Keratinocyte (primary cell): Measurements from ENCODE around the gene EML2. TPM values are rescaled to one million over a fixed set of nuclear protein-coding genes. Genes with fewer than 3 reads are reported as not detected.

Source experiments
- DNase-seq: peaks from one replicate; pipeline ENCODE4 v3.0.0-alpha.2; 2011; ENCODE audit warnings: low read depth, missing footprints, low spot score
- FAIRE-seq: peaks from 2 replicates; lab custom pipeline; 2011; peaks lifted over from hg19 to GRCh38; lab: Jason Lieb, UNC
- H2AFZ ChIP-seq: 2 replicates; pipeline ENCODE4 v1.6.0; 2012; ENCODE audit warnings: low read length, control low read depth, inconsistent platforms; ENCODE audit not compliant: control insufficient read depth
- H3K27ac ChIP-seq: 2 replicates; pipeline ENCODE4 v1.5.1; 2011; ENCODE audit warnings: low read length; ENCODE audit not compliant: control insufficient read depth, insufficient read depth
- H3K27me3 ChIP-seq: 3 replicates; pipeline ENCODE4 v1.6.0; 2011; ENCODE audit warnings: low read length; ENCODE audit not compliant: control insufficient read depth, insufficient read depth; ENCODE audit errors: extremely low read depth
- H3K36me3 ChIP-seq, 2 experiments: 2 replicates in 1 of 2; 3 replicates in 1 of 2; pipeline ENCODE4 v1.5.1; 2011; ENCODE audit warnings: low read length in 2 of 2, mild to moderate bottlenecking in 1 of 2; ENCODE audit not compliant: control insufficient read depth in 2 of 2, insufficient read depth in 2 of 2; ENCODE audit errors: extremely low read depth in 1 of 2
- H3K4me1 ChIP-seq: 3 replicates; pipeline ENCODE4 v1.5.1; 2011; ENCODE audit warnings: low read length; ENCODE audit not compliant: control insufficient read depth, insufficient read depth; ENCODE audit errors: extremely low read depth
- H3K4me2 ChIP-seq: 3 replicates; pipeline ENCODE4 v1.6.0; 2011; ENCODE audit warnings: low read depth, low read length; ENCODE audit not compliant: control insufficient read depth, insufficient read depth; ENCODE audit errors: extremely low read depth
- H3K4me3 ChIP-seq, 3 experiments: fragments of 200-600 bp in 1 of 3; sonication (generic) in 1 of 3; 2 replicates in 2 of 3; 3 replicates in 1 of 3; pipeline ENCODE4 v1.5.1; 2011 to 2016; ENCODE audit warnings: low read length in 3 of 3, mild to moderate bottlenecking in 3 of 3, control low read depth in 2 of 3, inconsistent platforms in 1 of 3, low read depth in 1 of 3, mixed read lengths in 1 of 3, mixed run types in 1 of 3, moderate library complexity in 1 of 3; ENCODE audit not compliant: control insufficient read depth in 2 of 3, insufficient read depth in 2 of 3; ENCODE audit errors: extremely low read depth in 1 of 3
- H3K79me2 ChIP-seq: 2 replicates; pipeline ENCODE4 v1.6.0; 2012; ENCODE audit warnings: low read length; ENCODE audit not compliant: control insufficient read depth, insufficient read depth
- H3K9ac ChIP-seq: 3 replicates; pipeline ENCODE4 v1.6.0; 2011; ENCODE audit warnings: low read length; ENCODE audit not compliant: control insufficient read depth, insufficient read depth; ENCODE audit errors: extremely low read depth
- H3K9me1 ChIP-seq: 3 replicates; pipeline ENCODE4 v1.6.0; 2011; ENCODE audit warnings: low read length; ENCODE audit not compliant: control insufficient read depth, insufficient read depth; ENCODE audit errors: extremely low read depth
- H3K9me3 ChIP-seq: 2 replicates; pipeline ENCODE4 v1.5.1; 2012; ENCODE audit warnings: low read depth, low read length; ENCODE audit not compliant: control insufficient read depth
- H4K20me1 ChIP-seq: 3 replicates; pipeline ENCODE4 v1.6.0; 2011; ENCODE audit warnings: low read length; ENCODE audit not compliant: control insufficient read depth, insufficient read depth; ENCODE audit errors: extremely low read depth
- CTCF ChIP-seq, 3 experiments: IDR thresholded peaks in 1 of 3; conservative IDR thresholded peaks in 1 of 3; optimal IDR thresholded peaks in 1 of 3; 2 replicates in 2 of 3; 3 replicates in 1 of 3; pipeline versions ENCODE3 to v1.5.1; 2011; ENCODE audit warnings: low read length in 3 of 3, mild to moderate bottlenecking in 3 of 3, moderate library complexity in 2 of 3, control low read depth in 1 of 3, inconsistent platforms in 1 of 3; ENCODE audit not compliant: insufficient read depth in 2 of 3; ENCODE audit errors: extremely low read depth in 1 of 3
- EZH2 ChIP-seq: IDR thresholded peaks from one replicate; pipeline ENCODE4 v1.6.1; 2012; ENCODE audit warnings: inconsistent platforms, mild to moderate bottlenecking, low read length, moderate library complexity
- dilution Hi-C: fragments of 300-500 bp; cut with MboI; formaldehyde crosslinking; loops from one replicate; pipeline ENCODE4 v1.7.0; 2020; ENCODE audit warnings: low sequenced_read_pairs; ENCODE audit not compliant: extremely low pct_ligation_motif_present
- polyA plus RNA-seq, 5 experiments: library from polyadenylated mRNA; depleted of rRNA in 3 of 5; stranded (reverse) in 3 of 5; stranded (forward) in 1 of 5; unstranded in 1 of 5; fragments of >200 nt; gene quantifications; 1 replicate in 1 of 5; 2 replicates in 3 of 5; 3 replicates in 1 of 5; pipeline versions ENCODE4 v1.2.1 to v1.2.3, GENCODE V29; 2011 to 2012; ENCODE audit warnings: missing spikeins in 2 of 5, low read depth in 1 of 5, low replicate concordance in 1 of 5

EML2 gene
- polyA plus RNA-seq, 1 donor (not counting 4 experiments of a cell fraction or from before 2014, with no cell fraction given), result 43.4 TPM

GRCh38 chr19:45667620-45668341 lies 28.6 kb upstream of the EML2 start, which contains the start of gene GIPR:
Gene GIPR, plus strand, starts transcription at chr19:45668221. Its CDS starts 1,300 bp downstream, at chr19:45669521.
- no peaks in the 10 kb centered on the region for H3K79me2 ChIP-seq
- TF ChIP-seq CTCF (optimal IDR thresholded peaks at IDR 0.05 in 1 of 3, IDR thresholded peaks at IDR 0.05 in 1 of 3, conservative IDR thresholded peaks at IDR 0.05 in 1 of 3; ENCODE audit: extremely low read depth in 1 of 3, insufficient read depth in 2 of 3, low read length in 3 of 3) (no peak), EZH2 (no peak)
- DNase-seq, result peak; percentile 80
- dilution Hi-C loops, result no loop called here
- H3K9me3 ChIP-seq, result no peaks in the 10 kb centered on the region
- peak within 1 kb of the TSS; percentile 73 for H2AFZ ChIP-seq
- H3K9me1 ChIP-seq, result no peaks in the 10 kb centered on the region
- H4K20me1 ChIP-seq, result no peaks in the 10 kb centered on the region
- H3K27ac ChIP-seq, result no peak within 1 kb of the TSS
- peaks cover 7% of the 10 kb centered on the region for H3K27me3 ChIP-seq
- peak; percentile 74 for FAIRE-seq
- peak within 1 kb of the TSS; percentile 34 to 69 (median 56) for H3K4me3 ChIP-seq
- peaks cover 17% of the 10 kb centered on the region for H3K4me1 ChIP-seq
- peak within 1 kb of the TSS; percentile 92 for H3K4me2 ChIP-seq
- peak within 1 kb of the TSS; percentile 60 for H3K9ac ChIP-seq
- no peaks in the 10 kb centered on the region for H3K36me3 ChIP-seq

- Histone ChIP-seq H3K4me3 (no peak overlapping the region), H3K36me3 (no peaks in the 10 kb centered on the region)
- dilution Hi-C loops, result no loop called here
Measured at GRCh38 chr19:45664575-45664974, 25.4 kb upstream of the EML2 start.

More at GRCh38 chr19:45664575-45664974, 25.4 kb upstream of the EML2 start:
- Histone ChIP-seq H3K4me2 (no peak overlapping the region), H4K20me1 (no peaks in the 10 kb centered on the region), H3K4me1 (peaks cover 14% of the 10 kb centered on the region), H3K9me3 (no peaks in the 10 kb centered on the region), H2AFZ (no peak overlapping the region), H3K9ac (no peak overlapping the region), H3K27me3 (peaks cover 7% of the 10 kb centered on the region), H3K27ac (no peak overlapping the region), H3K79me2 (no peaks in the 10 kb centered on the region), H3K9me1 (no peaks in the 10 kb centered on the region)
- no peak for TF ChIP-seq EZH2
- no peak for TF ChIP-seq CTCF (optimal IDR thresholded peaks at IDR 0.05 in 1 of 3, IDR thresholded peaks at IDR 0.05 in 1 of 3, conservative IDR thresholded peaks at IDR 0.05 in 1 of 3; ENCODE audit: extremely low read depth in 1 of 3, insufficient read depth in 2 of 3, low read length in 3 of 3)
- FAIRE-seq, result no peak
- DNase-seq, result no peak
